ENCODE data around the gene AVEN. TPM values are rescaled to one million over a fixed set of nuclear protein-coding genes. Genes with fewer than 3 reads are reported as not detected.

AVEN gene
- total RNA-seq, 4 donors from 2014 or later: 14.8 to 38.7 (median 26.9) TPM

DNA sequence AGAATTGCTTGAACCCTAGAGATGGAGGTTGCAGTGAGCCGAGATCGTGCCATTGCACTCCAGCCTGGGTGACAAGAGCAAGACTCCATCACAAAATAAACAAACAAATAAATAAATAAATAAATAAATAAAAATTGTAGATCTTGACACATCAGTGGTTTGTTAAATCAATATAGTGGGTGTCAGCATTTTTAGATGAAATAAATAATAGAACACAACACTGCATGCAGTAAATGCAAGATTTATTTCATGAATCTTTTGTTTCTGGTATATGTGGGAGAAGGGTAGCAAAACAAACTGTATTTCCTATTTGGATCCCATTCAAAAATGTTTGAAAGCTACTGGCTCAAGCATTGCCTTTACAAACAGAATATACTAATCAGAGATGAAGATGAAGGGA, 106.3 kb downstream of the AVEN start:
- Histone ChIP-seq H3K36me3 (no peaks in the 10 kb centered on the region), H3K4me3 (no peak overlapping the region), H3K9me3 (no peaks in the 10 kb centered on the region), H3K27ac (no peak overlapping the region), H3K27me3 (no peaks in the 10 kb centered on the region), H3K4me1 (no peaks in the 10 kb centered on the region)
- 100% methylated on average over 2 of the region's 2 CpGs for WGBS, 2 donors (ENCODE audit: low coverage in 1 of 2)
- ATAC-seq: no peak
- no peak for TF ChIP-seq POLR2A (IDR thresholded peaks at IDR 0.05)
- no peak for TF ChIP-seq EP300 (IDR thresholded peaks at IDR 0.05)
- TF ChIP-seq POLR2AphosphoS5 (IDR thresholded peaks at IDR 0.05): no peak
- TF ChIP-seq, protein P1, sequence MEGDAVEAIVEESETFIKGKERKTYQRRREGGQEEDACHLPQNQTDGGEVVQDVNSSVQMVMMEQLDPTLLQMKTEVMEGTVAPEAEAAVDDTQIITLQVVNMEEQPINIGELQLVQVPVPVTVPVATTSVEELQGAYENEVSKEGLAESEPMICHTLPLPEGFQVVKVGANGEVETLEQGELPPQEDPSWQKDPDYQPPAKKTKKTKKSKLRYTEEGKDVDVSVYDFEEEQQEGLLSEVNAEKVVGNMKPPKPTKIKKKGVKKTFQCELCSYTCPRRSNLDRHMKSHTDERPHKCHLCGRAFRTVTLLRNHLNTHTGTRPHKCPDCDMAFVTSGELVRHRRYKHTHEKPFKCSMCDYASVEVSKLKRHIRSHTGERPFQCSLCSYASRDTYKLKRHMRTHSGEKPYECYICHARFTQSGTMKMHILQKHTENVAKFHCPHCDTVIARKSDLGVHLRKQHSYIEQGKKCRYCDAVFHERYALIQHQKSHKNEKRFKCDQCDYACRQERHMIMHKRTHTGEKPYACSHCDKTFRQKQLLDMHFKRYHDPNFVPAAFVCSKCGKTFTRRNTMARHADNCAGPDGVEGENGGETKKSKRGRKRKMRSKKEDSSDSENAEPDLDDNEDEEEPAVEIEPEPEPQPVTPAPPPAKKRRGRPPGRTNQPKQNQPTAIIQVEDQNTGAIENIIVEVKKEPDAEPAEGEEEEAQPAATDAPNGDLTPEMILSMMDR (IDR thresholded peaks at IDR 0.05): no peak

DNA sequence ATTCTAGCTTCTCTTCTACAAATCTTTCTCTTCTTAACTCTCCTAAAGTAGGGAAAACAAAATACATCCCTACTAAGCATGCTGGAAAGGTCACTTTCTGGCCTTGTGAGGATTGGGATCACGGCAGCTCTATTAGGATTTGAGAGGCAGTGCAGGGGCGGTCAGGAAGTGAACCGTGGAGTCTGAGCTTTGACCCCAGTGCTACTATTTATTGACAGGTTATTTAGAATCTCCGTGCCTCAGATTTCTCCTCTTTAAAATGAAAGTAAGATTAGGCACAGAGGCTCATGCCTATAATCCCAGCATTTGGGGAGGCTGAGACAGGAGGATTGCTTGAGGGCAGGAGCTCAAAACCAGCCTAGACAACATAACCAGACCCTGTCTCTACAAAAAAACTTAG, 112.7 kb downstream of the AVEN start:
- ATAC-seq: no peak
- H3K9me3 ChIP-seq: no peaks in the 10 kb centered on the region
- no peaks in the 10 kb centered on the region for H3K36me3 ChIP-seq
- 63% methylated on average over 2 to 3 of the region's 4 CpGs for WGBS, 2 donors (ENCODE audit: low coverage in 1 of 2)
- no peak overlapping the region for H3K4me3 ChIP-seq
- no peaks in the 10 kb centered on the region for H3K4me1 ChIP-seq
- TF ChIP-seq EP300 (IDR thresholded peaks at IDR 0.05) (no peak), POLR2AphosphoS5 (IDR thresholded peaks at IDR 0.05) (no peak)
- TF ChIP-seq, protein P1 (IDR thresholded peaks at IDR 0.05): no peak
- no peak overlapping the region for H3K27ac ChIP-seq
- no peaks in the 10 kb centered on the region for H3K27me3 ChIP-seq

DNA sequence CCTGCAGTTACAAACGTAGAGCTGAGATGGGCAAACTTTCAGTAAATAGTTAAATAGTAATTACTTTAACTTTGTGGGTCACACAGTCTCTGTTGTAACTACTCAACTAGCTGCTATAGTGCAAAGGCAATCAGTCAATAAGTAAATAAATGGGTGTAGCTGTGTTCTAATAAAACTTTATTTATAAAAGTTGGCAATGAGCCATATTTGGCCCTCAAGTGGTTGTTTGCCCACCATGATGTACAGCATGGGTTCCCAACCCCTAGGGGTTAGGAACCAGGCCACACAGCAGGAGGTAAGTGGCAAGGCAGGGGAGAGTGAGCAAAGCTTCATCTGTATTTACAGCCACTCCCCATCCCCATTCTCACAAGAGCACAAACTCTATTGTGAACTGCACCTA, 115.6 kb downstream of the AVEN start:
- Histone ChIP-seq H3K4me3 (no peak overlapping the region), H3K36me3 (no peaks in the 10 kb centered on the region), H3K4me1 (no peaks in the 10 kb centered on the region), H3K27me3 (no peaks in the 10 kb centered on the region), H3K27ac (no peak overlapping the region), H3K9me3 (no peaks in the 10 kb centered on the region)
- TF ChIP-seq EP300 (IDR thresholded peaks at IDR 0.05) (no peak), POLR2AphosphoS5 (IDR thresholded peaks at IDR 0.05) (no peak), POLR2A (IDR thresholded peaks at IDR 0.05) (no peak)
- TF ChIP-seq, protein P1 (IDR thresholded peaks at IDR 0.05): no peak
- WGBS, 2 donors (ENCODE audit: low coverage in 1 of 2): 78 to 96% methylated on average over 1 of the region's 1 CpG
- no peak for ATAC-seq

GRCh38 chr15:33915571-33916407, 123.2 kb downstream of the AVEN start:
- H3K9me3 ChIP-seq: no peaks in the 10 kb centered on the region
- no peak overlapping the region for H3K4me3 ChIP-seq
- H3K27me3 ChIP-seq: no peaks in the 10 kb centered on the region
- WGBS, 2 donors (ENCODE audit: low coverage in 1 of 2): no CpG with 5 or more reads among the region's 11 CpGs
- no peaks in the 10 kb centered on the region for H3K4me1 ChIP-seq
- no peaks in the 10 kb centered on the region for H3K36me3 ChIP-seq
- no peak for TF ChIP-seq POLR2A (IDR thresholded peaks at IDR 0.05)
- no peak for TF ChIP-seq POLR2AphosphoS5 (IDR thresholded peaks at IDR 0.05)
- TF ChIP-seq EP300 (IDR thresholded peaks at IDR 0.05): no peak
- TF ChIP-seq, protein P1 (IDR thresholded peaks at IDR 0.05): no peak
- ATAC-seq: no peak
- H3K27ac ChIP-seq: no peak overlapping the region

DNA sequence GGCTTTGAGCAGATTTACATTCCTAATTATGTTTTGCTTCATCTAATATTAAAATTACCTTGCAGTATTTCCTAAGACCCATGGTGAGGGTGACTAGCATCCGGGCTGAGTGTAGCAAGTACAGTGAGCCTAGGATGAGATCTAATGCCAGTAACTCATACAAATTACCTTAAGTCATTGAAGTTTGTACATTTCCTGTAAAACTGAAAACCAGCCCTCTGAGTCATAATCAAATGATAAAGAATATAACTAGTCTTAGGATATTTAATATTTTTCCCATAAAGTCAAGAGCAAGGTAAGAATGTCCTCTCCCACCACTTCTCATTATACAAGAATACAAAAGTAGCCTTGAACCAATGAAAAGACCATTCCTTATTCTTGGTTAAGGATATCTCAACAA, 125.5 kb downstream of the AVEN start:
- no peaks in the 10 kb centered on the region for H3K36me3 ChIP-seq
- H3K4me1 ChIP-seq: no peaks in the 10 kb centered on the region
- no peak overlapping the region for H3K4me3 ChIP-seq
- H3K27ac ChIP-seq: no peak overlapping the region
- H3K27me3 ChIP-seq: no peaks in the 10 kb centered on the region
- no peak for ATAC-seq
- no peaks in the 10 kb centered on the region for H3K9me3 ChIP-seq
- TF ChIP-seq, protein P1 (IDR thresholded peaks at IDR 0.05): no peak
- 88 to 89% methylated on average over 1 of the region's 1 CpG for WGBS, 2 donors (ENCODE audit: low coverage in 1 of 2)
